Mononuclear cell (primary cell): ENCODE data around the gene NMNAT2. TPM values are rescaled to one million over a fixed set of nuclear protein-coding genes. Genes with fewer than 3 reads are reported as not detected.

Experiments
- H3K27me3 ChIP-seq: 2 replicates; pipeline ENCODE4 v1.6.0; 2011; ENCODE audit warnings: low read length, control low read depth; ENCODE audit not compliant: insufficient read depth
- H3K4me1 ChIP-seq: 2 replicates; pipeline ENCODE4 v1.5.1; 2011; ENCODE audit warnings: mild to moderate bottlenecking, low read length, control low read depth; ENCODE audit not compliant: insufficient read depth
- H3K4me3 ChIP-seq: 2 replicates; pipeline ENCODE4 v1.5.1; 2011; ENCODE audit warnings: mild to moderate bottlenecking, low read length, moderate library complexity
- H3K9me3 ChIP-seq: 2 replicates; pipeline ENCODE4 v1.5.1; 2011; ENCODE audit warnings: low read depth, mild to moderate bottlenecking, control low read depth, low read length
- total RNA-seq: library from RNA; depleted of rRNA; stranded (reverse); fragments of >200 nt; gene quantifications from one replicate; pipeline ENCODE4 v1.2.3, GENCODE V29; 2012

Gene NMNAT2
- total RNA-seq, 1 donor: not detected

DNA sequence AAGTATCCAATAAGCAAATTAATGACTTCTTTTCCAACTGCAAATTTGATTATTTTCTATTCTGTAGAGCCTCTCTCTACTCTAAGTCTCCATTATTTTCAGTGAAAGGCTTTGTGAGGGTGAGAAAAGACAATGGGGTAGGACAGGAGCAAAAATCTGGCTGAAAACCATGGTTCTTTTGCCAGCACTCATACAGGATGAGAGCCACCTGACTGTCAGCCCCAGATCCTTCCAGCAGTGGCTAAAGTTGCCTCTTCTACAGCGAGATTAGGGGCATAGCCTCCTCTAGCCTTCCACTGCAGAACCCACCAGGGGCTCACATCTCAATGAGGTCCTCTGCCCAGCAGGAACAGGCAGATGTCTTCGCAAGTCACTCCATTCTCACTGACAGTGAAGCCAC is 23.7 kb downstream of the NMNAT2 start:
- Histone ChIP-seq H3K27me3 (peaks cover 13% of the 10 kb centered on the region), H3K4me1 (no peaks in the 10 kb centered on the region), H3K9me3 (no peaks in the 10 kb centered on the region), H3K4me3 (no peak overlapping the region)

DNA sequence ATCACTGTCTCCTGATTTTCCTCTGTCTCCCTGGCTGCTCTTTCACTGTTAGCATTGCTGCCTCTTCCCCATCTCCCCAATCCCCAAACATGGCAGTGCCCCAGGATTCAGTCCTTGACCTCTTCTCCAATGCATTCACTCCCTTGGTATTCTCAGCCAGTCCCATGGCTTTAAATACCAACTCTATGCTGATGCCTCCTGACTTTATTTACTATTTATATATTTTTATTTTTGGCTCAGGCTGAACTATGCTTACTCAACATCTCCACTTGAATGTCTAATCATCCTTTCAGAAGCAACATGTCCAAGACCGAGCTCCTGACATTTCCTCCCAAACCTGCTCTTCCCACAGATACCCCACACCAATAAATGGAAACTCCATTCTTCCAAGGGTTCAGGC is 26.3 kb downstream of the NMNAT2 start:
- no peaks in the 10 kb centered on the region for H3K4me1 ChIP-seq

DNA sequence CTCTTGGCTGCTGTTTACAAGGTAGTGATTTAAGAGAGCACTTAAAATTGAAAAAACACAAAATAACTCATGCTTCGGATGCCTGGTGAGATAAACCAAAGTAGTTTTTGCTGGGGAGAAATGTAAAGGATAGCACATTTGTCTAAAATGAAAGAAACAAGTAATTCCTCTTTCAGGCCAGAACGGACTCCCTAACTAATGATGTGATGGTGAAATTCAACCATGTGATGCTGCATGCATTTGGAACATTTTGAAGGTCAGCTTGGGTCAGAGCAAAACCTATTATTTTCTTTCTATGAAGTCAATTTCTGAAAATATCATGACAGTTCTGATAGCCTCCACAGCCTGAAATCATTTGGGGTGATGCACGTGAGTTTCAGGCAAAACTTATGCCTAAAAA is 27.6 kb downstream of the NMNAT2 start:
- Histone ChIP-seq H3K27me3 (peaks cover 19% of the 10 kb centered on the region), H3K4me1 (no peaks in the 10 kb centered on the region), H3K9me3 (no peaks in the 10 kb centered on the region), H3K4me3 (no peak overlapping the region)

More for the DNA sequence above, 26.3 kb downstream of the NMNAT2 start:
- Histone ChIP-seq H3K27me3 (peaks cover 19% of the 10 kb centered on the region), H3K9me3 (no peaks in the 10 kb centered on the region), H3K4me3 (no peak overlapping the region)

- H3K9me3 ChIP-seq: no peaks in the 10 kb centered on the region
- H3K4me1 ChIP-seq: no peaks in the 10 kb centered on the region
- H3K4me3 ChIP-seq: no peak overlapping the region
- H3K27me3 ChIP-seq: peaks cover 6% of the 10 kb centered on the region
Observed at GRCh38 chr1:183388735-183389134, 29.4 kb downstream of the NMNAT2 start.

- H3K4me1 ChIP-seq: no peaks in the 10 kb centered on the region
- no peak overlapping the region for H3K4me3 ChIP-seq
- no peaks in the 10 kb centered on the region for H3K9me3 ChIP-seq
- H3K27me3 ChIP-seq: peaks cover 6% of the 10 kb centered on the region
Observed at GRCh38 chr1:183385340-183386144, 32.6 kb downstream of the NMNAT2 start.

DNA sequence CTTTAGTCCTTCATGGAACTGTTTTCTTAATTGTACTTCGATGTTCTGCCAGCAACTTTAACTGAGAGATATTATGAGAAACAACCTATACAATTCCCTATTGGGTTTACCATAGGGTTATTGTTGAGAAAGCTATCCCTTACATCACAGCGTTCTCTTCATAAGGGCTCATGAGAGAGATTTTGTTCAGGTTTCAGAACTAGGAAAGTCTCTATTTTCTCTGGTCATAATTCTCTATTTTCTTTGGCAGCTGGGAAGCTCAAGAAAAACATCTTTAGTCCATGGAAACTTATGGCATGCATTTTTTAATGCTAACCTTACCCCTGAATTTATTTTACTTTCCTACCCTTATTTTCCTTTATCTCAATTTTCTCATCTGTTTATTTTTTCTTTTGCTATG is 38.2 kb downstream of the NMNAT2 start:
- Histone ChIP-seq H3K4me1 (no peaks in the 10 kb centered on the region), H3K4me3 (no peak overlapping the region), H3K27me3 (peaks cover 3% of the 10 kb centered on the region), H3K9me3 (no peaks in the 10 kb centered on the region)

- Histone ChIP-seq H3K27me3 (peaks cover 3% of the 10 kb centered on the region), H3K9me3 (no peaks in the 10 kb centered on the region), H3K4me3 (no peak overlapping the region), H3K4me1 (no peaks in the 10 kb centered on the region)
Observed at GRCh38 chr1:183375381-183375780, 42.8 kb downstream of the NMNAT2 start.

GRCh38 chr1:183374825-183375224 is 43.4 kb downstream of the NMNAT2 start:
- H3K4me3 ChIP-seq: no peak overlapping the region
- no peaks in the 10 kb centered on the region for H3K9me3 ChIP-seq
- peaks cover 3% of the 10 kb centered on the region for H3K27me3 ChIP-seq
- H3K4me1 ChIP-seq: no peaks in the 10 kb centered on the region

DNA sequence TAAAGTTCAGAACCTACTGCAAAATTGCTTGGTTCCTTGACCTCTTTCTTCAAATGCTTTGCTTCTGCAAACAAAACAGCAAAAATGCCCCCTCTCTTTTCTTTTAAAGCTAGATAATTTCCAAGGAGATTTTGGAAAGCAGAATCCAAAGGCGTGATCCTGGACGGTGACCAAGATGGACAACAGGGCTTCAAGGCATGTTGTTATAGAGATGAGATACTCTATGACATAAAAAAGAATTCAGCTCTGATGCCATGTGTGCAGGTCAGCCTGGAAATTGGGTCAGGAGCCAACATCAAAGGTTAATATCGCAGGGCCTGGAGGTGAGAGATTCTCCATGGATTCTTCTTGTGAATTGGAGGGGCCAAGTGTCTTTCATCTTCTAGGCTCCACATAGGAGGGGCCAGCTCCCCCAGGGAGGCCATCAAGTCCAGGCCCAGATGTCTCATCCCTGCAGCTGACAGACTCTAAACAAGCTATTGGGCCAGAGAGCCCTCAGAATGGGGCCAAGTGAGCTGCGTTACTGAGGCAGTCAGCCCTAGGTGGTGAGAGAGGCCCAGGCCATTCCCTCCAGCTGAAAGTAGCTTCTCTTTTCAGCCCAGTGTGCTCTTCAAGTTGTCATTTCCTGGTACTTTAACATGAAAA is 45.5 kb downstream of the NMNAT2 start:
- Histone ChIP-seq H3K4me1 (no peaks in the 10 kb centered on the region), H3K9me3 (no peaks in the 10 kb centered on the region), H3K27me3 (peaks cover 3% of the 10 kb centered on the region), H3K4me3 (no peak overlapping the region)

GRCh38 chr1:183370399-183371058 is 47.7 kb downstream of the NMNAT2 start:
- Histone ChIP-seq H3K27me3 (no peaks in the 10 kb centered on the region), H3K9me3 (no peaks in the 10 kb centered on the region), H3K4me1 (no peaks in the 10 kb centered on the region), H3K4me3 (no peak overlapping the region)

DNA sequence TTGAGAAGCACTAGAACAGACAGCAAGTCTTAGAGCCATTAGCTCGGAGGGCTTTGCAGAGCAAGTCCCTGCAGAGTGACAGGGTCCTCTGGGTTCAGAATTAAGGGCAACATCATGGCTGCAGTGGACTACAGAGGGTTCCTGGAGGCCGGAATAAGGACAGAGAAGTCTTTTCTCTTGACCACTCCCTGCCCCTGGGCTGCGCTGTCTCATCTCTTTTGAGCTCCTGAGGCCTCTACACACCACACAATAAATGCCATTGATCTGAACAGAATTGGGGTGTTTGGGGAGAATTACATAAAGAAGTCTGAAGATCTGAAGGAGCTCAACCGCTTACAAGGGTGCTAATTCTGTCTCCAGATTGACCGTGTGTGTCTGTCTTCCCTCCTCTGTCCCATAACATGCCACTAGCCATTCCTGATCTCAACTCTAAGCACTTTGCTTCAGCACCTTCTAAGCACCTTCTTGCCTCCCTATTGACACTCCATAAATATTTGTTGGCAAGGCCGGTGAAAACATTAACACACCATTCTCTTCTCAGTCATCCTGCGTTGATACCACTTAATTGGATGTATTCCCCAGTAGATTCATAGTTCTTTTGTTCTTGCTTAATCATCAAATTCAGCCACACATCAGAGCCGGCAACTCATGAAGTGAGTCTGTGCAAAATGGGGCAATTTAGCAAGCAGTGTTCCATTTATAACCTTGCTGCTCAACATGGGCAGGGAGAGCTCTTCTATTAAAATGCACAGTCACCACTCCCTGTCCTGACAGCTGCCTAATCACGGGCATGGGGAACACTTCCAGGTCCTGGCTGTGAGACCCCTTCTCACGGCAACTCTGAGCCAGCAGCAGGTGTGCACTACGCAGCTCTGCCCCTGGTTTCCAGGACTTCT is 49.7 kb downstream of the NMNAT2 start:
- Histone ChIP-seq H3K4me1 (peaks cover 16% of the 10 kb centered on the region), H3K9me3 (no peaks in the 10 kb centered on the region), H3K4me3 (no peak overlapping the region), H3K27me3 (no peaks in the 10 kb centered on the region)

DNA sequence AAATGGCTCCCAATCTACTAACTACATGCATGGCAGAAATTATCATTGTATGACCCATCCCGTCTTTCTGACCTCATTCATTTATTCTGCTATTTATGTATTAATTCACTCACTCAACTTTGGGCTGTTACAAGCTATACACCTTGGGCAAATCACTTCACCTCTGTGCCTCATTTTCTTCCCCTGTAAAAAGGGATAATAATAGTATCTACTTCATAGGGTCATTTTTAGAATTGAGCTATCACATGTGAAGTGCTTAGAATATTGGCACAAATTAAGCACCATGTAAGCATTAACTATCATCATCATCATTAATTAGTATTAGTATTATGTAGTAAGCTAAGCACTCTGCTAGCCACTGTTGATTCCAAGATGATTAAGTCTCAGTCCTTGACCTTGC is 52.1 kb downstream of the NMNAT2 start:
- Histone ChIP-seq H3K9me3 (no peaks in the 10 kb centered on the region), H3K4me3 (no peak overlapping the region), H3K27me3 (no peaks in the 10 kb centered on the region), H3K4me1 (peaks cover 23% of the 10 kb centered on the region)

GRCh38 chr1:183365676-183366075 is 52.5 kb downstream of the NMNAT2 start:
- peaks cover 23% of the 10 kb centered on the region for H3K4me1 ChIP-seq
- no peaks in the 10 kb centered on the region for H3K27me3 ChIP-seq
- H3K4me3 ChIP-seq: no peak overlapping the region
- no peaks in the 10 kb centered on the region for H3K9me3 ChIP-seq

DNA sequence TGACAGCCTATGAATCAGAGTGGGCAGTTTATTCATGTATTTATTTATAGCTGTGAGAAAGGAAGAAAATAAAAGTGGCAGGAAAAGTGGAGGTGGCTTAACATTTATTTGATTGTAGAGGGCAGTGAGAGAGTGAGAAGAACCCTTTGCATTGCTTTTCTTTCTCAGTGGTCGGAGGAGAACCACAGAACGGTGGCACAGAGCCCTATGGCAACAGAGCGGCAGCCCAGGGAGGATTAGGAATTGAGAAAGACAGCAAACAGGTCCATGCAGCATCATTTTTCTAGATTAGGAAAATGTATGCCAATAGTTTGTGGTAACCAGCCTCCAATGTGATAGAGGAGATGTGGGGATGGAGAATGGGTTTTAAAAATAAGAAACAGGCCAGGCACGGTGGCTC is 53.1 kb downstream of the NMNAT2 start:
- no peak overlapping the region for H3K4me3 ChIP-seq
- H3K4me1 ChIP-seq: peaks cover 23% of the 10 kb centered on the region
- H3K27me3 ChIP-seq: no peaks in the 10 kb centered on the region
- no peaks in the 10 kb centered on the region for H3K9me3 ChIP-seq

GRCh38 chr1:183363972-183364371 is 54.2 kb downstream of the NMNAT2 start:
- Histone ChIP-seq H3K4me1 (peaks cover 23% of the 10 kb centered on the region), H3K4me3 (no peak overlapping the region), H3K9me3 (no peaks in the 10 kb centered on the region), H3K27me3 (peaks cover 5% of the 10 kb centered on the region)
